Measurements from ENCODE around the gene EHD1.

Gene EHD1

GRCh38 chr11:64900263-64900678, 21.9 kb upstream of the EHD1 start:
- DNase-seq (ENCODE audit: extremely low read depth, insufficient read length), result no peak
- H3K27me3 ChIP-seq (replicated peaks; ENCODE audit: control insufficient read depth, insufficient read depth, low read length), result no peaks in the 10 kb centered on the region
- no peak for TF ChIP-seq CTCF (IDR thresholded peaks at IDR 0.05; ENCODE audit: insufficient read depth, low read length, poor library complexity, severe bottlenecking)
- H3K36me3 ChIP-seq (ENCODE audit: control insufficient read depth, insufficient read depth, low read length), result peaks cover 14% of the 10 kb centered on the region
- no peak overlapping the region for H3K4me3 ChIP-seq (replicated peaks; ENCODE audit: low read depth, low read length)

- H3K36me3 ChIP-seq (ENCODE audit: control insufficient read depth, insufficient read depth, low read length), result peaks cover 15% of the 10 kb centered on the region
- TF ChIP-seq CTCF (IDR thresholded peaks at IDR 0.05; ENCODE audit: insufficient read depth, low read length, poor library complexity, severe bottlenecking), result no peak
- H3K27me3 ChIP-seq (replicated peaks; ENCODE audit: control insufficient read depth, insufficient read depth, low read length), result no peaks in the 10 kb centered on the region
- no peak for DNase-seq (ENCODE audit: extremely low read depth, insufficient read length)
- H3K4me3 ChIP-seq (replicated peaks; ENCODE audit: low read depth, low read length), result no peak overlapping the region
Measured at GRCh38 chr11:64898541-64898940, 20.1 kb upstream of the EHD1 start.

GRCh38 chr11:64898076-64898445, 19.6 kb upstream of the EHD1 start:
- DNase-seq (ENCODE audit: extremely low read depth, insufficient read length), result no peak
- H3K27me3 ChIP-seq (replicated peaks; ENCODE audit: control insufficient read depth, insufficient read depth, low read length), result no peaks in the 10 kb centered on the region
- H3K4me3 ChIP-seq (replicated peaks; ENCODE audit: low read depth, low read length), result no peak overlapping the region
- peaks cover 15% of the 10 kb centered on the region for H3K36me3 ChIP-seq (ENCODE audit: control insufficient read depth, insufficient read depth, low read length)
- TF ChIP-seq CTCF (IDR thresholded peaks at IDR 0.05; ENCODE audit: insufficient read depth, low read length, poor library complexity, severe bottlenecking), result no peak

- no peak for TF ChIP-seq CTCF (IDR thresholded peaks at IDR 0.05; ENCODE audit: insufficient read depth, low read length, poor library complexity, severe bottlenecking)
- DNase-seq (ENCODE audit: extremely low read depth, insufficient read length), result no peak
- no peak overlapping the region for H3K4me3 ChIP-seq (replicated peaks; ENCODE audit: low read depth, low read length)
- no peaks in the 10 kb centered on the region for H3K27me3 ChIP-seq (replicated peaks; ENCODE audit: control insufficient read depth, insufficient read depth, low read length)
- H3K36me3 ChIP-seq (ENCODE audit: control insufficient read depth, insufficient read depth, low read length), result peaks cover 13% of the 10 kb centered on the region
Measured at GRCh38 chr11:64897381-64898075, 19.1 kb upstream of the EHD1 start.

- no peak for TF ChIP-seq CTCF (IDR thresholded peaks at IDR 0.05; ENCODE audit: insufficient read depth, low read length, poor library complexity, severe bottlenecking)
- no peak for DNase-seq (ENCODE audit: extremely low read depth, insufficient read length)
- H3K36me3 ChIP-seq (ENCODE audit: control insufficient read depth, insufficient read depth, low read length), result peaks cover 10% of the 10 kb centered on the region
- no peak overlapping the region for H3K4me3 ChIP-seq (replicated peaks; ENCODE audit: low read depth, low read length)
- H3K27me3 ChIP-seq (replicated peaks; ENCODE audit: control insufficient read depth, insufficient read depth, low read length), result no peaks in the 10 kb centered on the region
Measured at GRCh38 chr11:64896448-64897022, 18.1 kb upstream of the EHD1 start.

All from GM06990 (cell line).